NCI-H1436 (cell line): ENCODE data around the gene EIF2A.
"Not testable (repeated sequence)": the region's sequence is repeated elsewhere in the genome, so short reads cannot be mapped to it uniquely, and the experiment has no call there.

ENCODE experiments used
- DNase-seq: peaks from one replicate; lab custom pipeline; 2025; lab: John Stamatoyannopoulos, UW

EIF2A gene

DNA sequence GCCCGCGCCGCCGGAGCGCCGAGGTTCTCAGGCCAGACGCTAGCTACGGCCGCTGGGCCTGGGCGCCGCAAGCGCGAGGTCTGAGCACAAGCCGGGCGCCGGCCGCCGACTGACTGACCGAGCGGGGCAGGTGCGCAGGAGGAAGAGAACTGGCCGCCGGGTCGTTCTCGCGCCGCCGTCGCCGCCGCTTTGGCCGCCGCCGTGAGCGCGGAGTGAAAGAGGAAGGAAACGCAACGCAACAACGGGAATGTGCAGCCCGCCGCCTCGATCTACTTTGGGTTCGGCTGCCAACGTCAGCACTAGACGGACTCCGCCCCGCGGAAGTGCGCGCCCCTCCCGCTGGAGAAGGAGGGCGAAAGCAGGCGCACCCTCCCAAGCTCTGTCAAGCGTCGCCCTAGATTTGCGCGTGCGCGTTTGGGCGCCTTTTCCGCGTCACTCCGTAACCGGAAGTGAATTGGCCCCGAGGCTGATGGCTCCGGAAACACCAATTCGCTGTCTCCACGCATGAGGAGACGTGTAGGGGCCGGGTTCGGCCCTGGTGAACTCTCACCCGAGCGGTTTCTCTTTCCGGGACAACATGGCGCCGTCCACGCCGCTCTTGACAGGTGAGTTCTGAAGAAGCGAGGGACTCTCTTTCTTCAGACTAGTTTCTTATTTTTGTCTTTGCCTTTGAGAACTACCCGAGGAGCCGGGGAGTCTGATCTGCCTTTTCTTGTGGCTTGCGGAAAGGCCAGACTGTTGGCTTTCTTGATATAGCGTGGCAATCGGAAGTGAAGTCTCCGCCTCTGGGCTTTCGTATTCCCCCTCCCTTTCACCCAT, at the start of gene EIF2A, which contains the start of gene SERP1:
Gene EIF2A, plus strand, starts transcription at position 562 of the 819 bp plus-strand sequence. Its CDS starts 16 bp downstream, at position 578.
Gene SERP1, minus strand, starts transcription at position 271 of the 819 bp plus-strand sequence. CDS start 361 bp downstream, outside the sequence.
- DNase-seq, result peak; percentile 100

DNA sequence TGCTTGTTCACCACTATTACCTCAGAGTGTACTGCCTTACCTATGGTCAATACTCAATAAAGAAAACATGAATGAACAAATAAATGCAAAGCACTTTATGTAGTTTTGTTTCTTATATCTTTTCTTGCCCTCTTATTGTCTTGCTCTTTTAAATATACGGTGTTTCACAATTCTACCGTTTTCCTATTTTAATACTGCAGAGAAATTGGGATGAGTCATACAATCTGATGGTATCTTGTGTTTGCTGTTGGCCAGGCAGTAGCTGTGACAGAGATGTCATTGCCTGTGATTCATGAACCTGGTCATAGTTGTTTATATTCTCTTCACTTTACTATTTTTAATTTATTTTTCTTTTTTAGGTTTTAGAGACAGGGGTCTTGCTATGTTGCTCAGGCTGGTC, 48.6 kb upstream of the EIF2A start:
- no peak for DNase-seq

DNA sequence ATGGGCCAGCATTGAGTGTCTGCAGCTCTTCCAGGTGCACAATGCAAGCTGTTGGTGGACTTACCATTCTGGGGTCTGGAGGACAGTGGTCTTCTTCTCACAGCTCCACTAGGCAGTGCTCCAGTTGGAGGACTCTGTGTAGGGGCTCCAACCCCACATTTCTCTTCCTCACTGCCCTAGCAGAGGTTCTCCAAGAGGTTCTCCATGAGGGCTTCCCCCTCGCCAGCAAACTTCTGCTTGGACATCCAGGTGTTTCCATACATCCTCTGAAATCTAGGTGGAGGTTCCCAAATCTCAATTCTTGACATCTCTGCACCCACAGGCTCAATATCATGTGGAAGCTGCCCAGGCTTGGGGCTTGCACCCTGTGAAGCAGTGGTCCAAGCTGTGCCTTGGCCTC, 45.6 kb upstream of the EIF2A start:
- DNase-seq, result not testable (repeated sequence)

DNA sequence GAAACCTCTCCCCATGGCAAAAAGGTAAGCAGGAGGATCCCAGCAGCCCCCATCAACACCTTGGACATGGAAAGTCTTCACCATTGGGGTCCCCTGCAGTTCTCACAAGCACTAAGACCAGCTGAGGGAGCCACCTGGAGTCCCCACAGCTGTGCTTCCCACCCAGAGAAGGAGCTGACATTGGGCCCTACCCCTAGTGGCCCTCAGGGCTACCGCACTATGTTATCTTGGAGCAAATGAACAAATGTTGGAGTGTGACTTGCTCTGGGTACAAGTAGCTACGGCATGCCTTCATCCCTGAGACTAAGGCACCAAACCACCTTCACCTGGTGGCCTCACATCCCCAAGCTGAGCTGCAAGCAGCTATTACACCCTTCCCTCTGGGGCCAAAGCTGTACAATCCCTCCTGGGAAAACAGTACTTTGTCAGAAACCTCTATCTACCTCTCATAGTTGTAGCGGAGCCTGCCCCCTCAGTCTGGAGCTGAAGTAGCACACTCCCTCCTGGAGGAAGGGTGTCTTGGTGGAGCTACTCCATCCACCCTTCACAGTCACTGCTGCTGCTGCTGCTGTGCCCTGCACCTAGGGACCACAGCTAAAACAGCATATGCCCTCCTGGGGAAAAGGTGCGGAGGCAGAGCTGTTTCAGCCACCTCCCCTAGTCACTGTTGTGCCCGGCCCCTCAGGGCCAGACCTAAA, 43.0 kb upstream of the EIF2A start:
- DNase-seq, result no peak

DNA sequence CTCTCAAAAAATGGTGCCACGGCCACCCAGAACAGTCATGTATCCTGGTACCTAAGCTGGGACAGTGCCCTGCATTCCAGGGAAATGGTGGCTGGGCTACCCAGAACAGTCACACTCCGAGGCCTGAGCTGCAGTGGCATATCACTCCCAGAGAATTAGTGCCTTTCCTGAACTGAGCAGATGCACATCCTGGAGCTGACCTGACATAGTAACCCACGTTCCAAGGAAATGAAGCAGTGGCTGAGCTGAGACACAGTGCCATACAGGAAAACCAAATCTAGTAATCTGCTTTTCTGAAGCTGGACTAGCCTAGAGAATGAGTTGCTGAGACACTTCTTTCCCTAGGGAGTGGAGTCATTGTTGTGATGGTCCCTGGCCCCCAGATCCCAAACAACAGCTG, 42.1 kb upstream of the EIF2A start:
- no peak for DNase-seq

DNA sequence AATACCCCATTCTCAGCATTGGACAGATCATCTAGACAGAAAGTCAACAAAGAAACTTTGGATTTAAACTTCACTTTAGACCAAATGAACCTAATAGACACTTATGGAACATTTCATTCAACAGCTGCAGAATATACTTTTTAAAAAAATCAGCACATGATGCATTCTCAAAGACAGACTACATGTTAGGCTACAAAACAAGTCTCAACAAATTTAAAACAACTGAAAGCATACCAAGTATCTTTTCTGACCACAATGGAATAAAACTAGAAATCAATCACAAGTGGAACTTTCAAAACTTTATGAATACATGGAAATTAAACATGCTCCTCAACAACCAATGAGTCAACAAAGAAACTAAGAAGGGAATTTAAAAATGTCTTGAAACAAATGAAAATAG, 38.2 kb upstream of the EIF2A start:
- no peak for DNase-seq

DNA sequence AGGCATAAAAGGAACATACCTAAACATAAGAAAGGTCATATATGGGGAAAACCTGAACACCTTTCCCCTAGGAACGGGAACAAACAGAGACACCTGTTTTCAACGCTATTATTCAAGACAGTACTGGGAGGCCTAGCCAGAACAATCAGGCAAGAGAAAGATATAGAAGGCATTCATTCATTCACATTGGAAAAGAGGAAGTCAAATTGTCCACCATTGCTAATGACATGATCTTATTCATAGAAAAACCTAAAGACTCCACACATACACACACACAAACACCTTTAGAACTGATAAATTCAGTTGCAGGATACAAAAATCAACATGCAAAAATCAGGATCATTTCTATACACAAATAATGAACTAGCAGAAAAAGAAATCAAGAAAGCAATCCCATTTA, 36.8 kb upstream of the EIF2A start:
- no peak for DNase-seq

DNA sequence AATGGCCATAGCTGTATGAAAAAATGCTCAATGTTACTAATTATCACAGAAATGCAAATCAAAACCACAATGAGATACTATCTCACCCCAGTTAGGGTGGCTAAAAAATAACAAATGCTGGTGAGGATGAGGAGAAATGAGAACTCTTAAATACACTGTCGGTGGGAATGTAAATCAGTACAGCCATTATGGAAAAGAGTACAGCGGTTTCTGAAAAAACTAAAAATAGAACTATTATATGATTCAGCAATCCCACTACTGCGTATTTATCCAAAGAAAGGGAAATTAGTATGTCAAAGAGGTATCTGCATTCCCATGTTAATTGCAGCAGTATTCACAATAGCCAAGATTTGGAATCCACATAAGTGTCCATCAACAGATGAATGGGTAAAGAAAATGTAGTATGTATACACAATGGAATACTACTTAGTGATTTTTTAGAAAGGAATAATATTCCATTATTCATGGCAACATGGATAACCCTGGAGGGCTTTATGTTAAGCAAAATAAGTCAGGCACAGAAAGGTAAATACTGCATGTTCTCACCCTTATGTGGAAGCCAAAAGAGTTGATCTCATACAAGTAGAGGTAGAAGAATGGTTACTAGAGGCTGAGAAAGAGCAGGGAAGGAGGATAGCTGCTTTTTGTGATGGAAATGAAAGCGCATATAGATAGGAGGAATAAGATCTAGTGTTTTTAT, 35.3 kb upstream of the EIF2A start:
- DNase-seq, result no peak

DNA sequence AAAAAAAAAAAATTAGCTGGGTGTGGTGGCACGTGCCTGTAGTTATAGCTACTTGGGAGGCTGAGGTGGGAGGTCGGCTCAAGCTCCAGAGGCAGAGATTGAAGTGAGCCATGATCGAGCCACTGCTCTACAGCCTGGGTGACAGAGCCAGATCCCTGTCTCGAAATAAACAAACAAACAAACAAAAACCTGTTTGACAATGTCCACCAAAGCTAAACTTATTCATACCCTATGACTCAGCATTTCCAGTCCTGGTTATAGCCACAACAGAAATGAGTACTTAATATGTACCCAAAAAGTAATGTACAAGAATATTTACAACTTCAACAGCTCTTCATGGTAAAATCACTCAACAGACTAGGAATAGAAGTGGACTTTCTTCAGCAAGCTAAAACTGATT, 31.4 kb upstream of the EIF2A start:
- no peak for DNase-seq

DNA sequence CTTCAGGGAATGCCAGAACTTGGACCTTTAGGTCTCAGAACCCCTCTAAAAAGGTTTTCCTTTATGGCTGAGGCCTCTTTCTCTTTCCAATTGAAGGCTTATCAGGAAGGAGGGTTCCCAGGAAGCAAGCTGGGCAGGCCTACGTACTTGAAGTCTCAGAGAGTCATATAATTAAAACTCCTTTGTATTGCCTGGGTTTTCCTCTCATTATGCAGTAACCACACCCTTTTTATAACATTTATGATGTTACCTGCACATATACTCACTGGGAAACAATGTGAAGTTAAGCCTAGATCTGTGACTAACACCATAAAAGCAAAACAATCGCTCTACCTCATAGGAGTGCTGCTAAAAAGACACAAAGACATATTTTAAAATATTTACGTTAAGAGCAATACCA, 27.6 kb upstream of the EIF2A start:
- DNase-seq, result no peak

DNA sequence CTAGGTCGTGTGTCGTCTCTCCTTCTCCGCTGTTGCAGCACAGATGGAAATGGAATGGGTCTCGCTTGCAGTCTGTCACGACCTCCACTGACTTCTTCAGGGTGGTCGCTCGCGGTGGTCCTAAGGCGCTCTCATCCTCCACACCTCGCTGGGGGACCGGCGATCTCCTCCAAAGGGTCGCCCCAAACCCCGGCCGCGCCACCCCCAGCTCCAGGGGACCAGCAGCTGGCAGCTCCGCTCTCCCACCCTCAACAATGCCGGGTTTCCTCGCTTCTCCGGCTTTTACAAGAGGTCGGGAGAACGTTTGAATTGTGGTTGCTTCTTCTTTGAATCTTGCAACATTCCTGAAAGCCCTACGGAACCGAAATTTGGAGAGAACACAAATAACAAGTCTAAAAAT, 26.2 kb upstream of the EIF2A start:
- no peak for DNase-seq

DNA sequence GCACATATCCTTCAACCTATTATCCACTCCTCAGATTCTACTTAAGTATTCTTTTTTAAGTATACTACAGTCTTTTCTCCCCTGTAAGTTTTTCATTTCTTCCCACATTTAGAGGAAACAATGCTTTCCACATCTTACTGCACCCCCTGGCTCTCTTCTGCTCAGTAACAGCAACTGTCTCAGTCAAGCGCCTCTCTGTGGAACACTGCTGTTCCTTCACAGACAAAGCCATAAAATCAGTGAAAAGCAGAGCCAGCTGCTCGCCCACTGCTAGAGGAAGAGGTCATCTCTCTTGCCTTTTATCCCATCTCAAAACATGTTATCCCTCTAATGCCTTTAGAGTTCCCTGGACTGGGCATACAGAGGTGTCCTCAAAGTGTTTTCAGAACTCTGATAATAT, 25.1 kb upstream of the EIF2A start:
- no peak for DNase-seq

DNA sequence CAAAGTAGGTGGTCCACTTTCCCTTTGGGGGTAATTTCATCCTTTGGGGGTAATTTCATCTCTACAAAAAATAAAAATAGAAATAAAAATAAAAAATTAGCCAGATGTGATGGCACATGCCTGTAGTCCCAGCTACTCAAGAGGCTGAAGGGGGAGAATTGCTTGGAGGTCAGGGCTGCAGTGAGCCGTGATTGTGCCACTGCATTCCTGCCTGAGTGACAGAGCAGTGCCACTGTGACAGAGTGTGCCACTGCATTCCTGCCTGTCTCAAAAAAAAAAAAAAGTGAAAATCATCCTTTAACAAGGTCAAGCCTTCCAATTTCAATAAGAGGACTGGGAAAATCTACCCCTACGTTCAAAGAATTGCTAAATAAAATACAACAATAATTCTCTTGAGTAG, 23.0 kb upstream of the EIF2A start:
- DNase-seq, result no peak

DNA sequence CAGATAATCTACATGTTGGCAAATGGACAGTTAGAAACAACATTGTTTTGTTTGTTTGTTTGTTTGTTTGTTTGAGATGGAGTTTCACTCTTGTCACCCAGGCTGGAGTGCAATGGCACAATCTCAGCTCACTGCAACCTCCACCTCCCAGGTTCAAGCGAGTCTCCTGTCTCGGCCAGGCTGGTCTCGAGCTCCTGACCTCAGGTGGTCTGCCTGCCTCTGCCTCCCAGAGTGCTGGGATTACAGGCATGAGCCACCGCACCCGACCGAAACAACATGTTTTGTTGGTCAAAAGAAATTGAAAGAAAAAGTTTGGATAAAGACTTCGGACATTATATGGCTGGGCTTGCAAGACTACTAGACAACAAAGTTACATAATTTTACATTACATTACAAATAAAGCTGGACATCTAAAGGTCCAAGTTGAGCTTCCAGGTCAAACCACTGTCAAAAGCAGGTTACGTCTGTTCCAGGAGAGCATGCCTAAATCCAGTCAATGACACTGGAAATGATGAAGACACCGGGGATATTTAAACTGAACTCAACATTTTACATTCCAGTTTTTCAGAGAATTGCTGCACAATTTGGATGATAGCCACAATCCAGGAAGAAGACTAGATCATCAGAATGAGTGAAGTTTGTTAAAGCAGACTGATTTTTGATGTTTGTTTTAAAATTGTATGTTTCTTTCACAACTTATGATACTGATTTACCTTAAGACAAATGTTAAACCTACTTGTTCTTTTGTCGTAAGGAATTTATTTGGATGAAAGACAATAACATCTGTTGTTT, 18.9 kb upstream of the EIF2A start:
- no peak for DNase-seq

DNA sequence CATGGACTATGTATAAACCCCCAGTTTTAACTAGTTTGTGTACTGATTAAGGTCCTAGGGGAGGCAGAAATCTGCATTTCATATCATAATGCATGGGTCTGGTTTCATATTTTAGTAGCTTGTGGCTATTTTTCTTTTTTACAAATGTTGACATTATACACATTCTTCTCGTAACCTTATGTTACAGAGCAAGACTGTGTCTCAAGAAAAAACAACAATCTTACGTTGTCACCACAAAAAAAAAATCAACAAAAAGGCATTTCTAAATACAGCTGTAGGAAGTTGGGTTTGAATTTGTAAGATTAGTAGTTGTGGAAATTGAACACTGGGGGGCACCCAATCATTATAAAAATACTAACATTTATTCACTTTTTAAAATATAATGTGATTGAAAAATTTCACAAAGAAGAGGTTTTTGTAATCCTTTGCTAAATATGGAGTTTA, 18.2 kb upstream of the EIF2A start:
- no peak for DNase-seq

DNA sequence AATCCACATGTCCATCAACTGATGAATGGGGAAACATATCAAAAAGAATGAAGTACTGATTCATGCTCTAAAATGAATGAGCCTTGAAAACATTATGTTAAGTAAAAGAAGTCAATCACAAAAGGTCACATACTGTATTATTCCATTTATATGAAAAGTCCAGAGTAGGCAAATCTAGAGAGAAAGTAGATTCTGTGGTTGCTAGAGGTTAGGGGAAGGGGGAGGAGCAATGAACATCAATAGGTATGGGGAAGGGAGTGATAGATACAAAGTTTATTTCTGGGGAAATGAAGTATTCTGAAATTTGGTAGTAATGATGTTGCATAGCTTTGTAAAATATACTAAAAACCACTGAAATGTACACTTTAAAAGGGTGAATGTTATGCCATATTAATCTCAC, 14.8 kb upstream of the EIF2A start:
- no peak for DNase-seq

DNA sequence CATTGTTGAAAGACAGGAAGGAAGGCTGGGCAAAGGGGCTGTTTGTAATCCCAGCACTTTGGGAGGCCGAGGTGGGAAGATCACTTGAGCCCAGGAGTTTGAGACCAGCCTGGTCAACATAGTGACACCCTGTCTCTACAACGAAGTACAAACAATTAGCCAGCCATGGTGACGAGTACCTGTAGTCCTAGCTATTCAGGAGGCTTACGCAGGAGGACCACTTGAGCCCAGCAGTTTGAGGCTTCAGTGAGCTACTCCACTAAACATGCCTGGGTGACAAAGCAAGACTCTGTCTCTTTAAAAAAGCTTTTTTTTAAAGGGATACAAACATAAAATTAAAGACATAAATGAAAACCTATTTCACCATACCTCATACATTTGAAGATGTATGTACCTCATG, 11.4 kb upstream of the EIF2A start:
- no peak for DNase-seq

DNA sequence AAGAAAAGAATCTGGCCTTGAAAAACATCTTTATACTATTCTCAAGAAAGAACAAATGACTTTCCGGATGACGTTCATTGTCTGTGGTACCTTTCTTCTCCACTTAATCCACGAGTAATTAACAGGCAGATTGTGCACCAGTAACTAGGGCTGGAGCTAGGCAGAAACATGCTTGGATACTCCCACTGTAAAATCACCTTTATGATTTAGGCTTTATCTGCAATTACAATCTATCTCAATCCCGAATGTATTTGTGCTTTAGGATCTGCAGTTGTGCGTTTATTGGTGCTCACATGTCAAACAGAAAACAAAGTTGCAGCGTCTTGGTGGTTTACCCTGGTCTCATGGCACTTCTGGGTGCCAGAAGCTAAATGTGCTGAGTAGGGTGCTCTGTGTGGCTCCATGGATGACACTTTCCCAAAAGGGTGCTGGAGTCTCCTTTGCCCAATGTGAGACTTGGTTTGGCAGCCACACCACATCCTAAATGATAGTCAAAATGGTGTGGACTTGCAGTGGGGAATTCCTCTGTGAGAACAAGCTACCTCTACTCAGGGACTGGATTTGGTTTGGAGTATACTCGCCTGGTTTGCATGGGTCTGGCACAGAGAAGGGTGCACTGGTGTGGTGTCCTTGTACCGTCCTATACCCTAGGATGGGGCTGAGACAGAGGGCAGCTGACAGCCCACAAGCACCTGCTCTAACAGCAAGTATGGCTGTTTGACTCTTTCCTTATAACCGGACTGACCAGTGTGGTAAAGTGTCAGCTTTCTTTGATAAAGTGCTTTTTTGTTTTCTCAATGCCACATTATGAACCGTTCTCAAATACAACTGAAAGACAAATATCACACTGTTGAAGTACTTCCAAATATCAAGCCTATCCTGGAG, 8.0 kb upstream of the EIF2A start:
- no peak for DNase-seq

DNA sequence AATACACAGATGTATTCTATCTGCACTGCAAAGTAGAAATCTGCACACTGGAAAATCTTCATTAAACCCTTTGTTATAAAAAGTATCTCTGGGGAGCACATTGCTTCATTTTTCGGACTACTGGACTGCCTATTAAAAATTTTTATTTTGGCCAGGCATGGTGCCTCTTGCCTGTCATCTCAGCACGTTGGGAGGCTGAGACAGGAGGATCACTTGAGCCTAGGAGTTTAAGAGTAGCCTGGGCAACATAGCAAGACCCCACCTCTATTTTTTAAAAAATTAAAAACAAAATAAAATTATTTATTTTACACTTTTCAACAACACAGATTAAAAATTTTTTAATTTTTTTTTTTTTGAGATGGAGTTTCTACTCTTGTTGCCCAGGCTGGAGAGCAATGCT, 6.3 kb upstream of the EIF2A start:
- DNase-seq, result no peak

DNA sequence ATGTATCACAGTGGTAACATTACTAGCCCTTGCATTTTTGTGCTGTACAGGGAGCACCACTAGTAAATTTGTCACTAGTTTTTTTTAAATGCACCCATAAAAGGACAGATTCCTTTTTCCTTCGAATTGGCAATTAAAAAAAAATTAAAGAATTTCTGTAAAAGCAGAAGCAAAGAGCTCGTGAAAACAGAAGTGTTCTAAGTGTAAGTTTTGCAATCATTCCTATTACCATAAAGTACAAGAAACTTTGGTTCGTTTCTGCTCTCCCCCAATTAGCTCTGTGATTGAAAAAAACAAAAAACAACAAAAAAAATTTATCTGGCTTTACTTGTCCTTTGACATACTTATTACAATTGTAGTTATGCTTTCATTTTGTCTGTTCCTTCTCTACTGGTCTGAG, 5.6 kb upstream of the EIF2A start:
- DNase-seq, result no peak

DNA sequence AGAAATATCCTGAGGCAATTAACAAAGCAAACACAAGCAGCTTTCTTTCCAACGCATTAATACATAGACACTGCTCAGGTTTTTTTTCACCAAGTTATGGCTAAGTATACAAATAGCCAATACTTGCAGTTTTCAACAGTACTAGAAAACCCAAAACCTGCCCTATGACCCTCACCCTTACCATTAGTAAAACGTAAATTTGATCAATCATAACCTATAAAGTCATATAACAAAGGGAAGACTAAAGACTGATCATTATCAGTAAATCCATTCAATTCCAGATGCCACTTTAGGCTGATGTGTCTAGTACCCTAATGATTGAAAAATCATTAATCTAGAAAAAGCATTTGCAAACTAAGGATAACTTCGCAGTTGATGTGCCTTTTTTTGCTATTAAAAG, 3.5 kb upstream of the EIF2A start:
- no peak for DNase-seq
